Effector memory CD4-positive, alpha-beta T cell (primary cell): ENCODE measurements around the gene SPSB2.

ENCODE experiments used
- DNase-seq, 3 donors: peaks; one replicate each; pipeline ENCODE4 v3.0.0-alpha.2; 2020
- H3K27ac ChIP-seq: 2 replicates; pipeline ENCODE4 v1.7.0; 2013; ENCODE audit warnings: mild to moderate bottlenecking, low read length, moderate library complexity; ENCODE audit not compliant: insufficient read depth, poor library complexity, severe bottlenecking
- H3K27me3 ChIP-seq: replicated peaks from 2 replicates; pipeline ENCODE4 v1.7.0; 2013; ENCODE audit warnings: mild to moderate bottlenecking, low read length; ENCODE audit not compliant: insufficient read depth, control insufficient read depth, poor library complexity, severe bottlenecking
- H3K36me3 ChIP-seq: 2 replicates; pipeline ENCODE4 v1.7.0; 2013; ENCODE audit warnings: mild to moderate bottlenecking, low read length, moderate library complexity; ENCODE audit not compliant: control insufficient read depth, insufficient read depth
- H3K4me1 ChIP-seq: 2 replicates; pipeline ENCODE4 v1.7.0; 2013; ENCODE audit warnings: low read length, mild to moderate bottlenecking; ENCODE audit not compliant: control insufficient read depth, insufficient read depth, poor library complexity, severe bottlenecking
- H3K4me3 ChIP-seq: 2 replicates; pipeline ENCODE4 v1.7.0; 2013; ENCODE audit warnings: low read length, low read depth, mild to moderate bottlenecking; ENCODE audit not compliant: insufficient read depth, poor library complexity, severe bottlenecking
- H3K9me3 ChIP-seq: 2 replicates; pipeline ENCODE4 v1.7.0; 2013; ENCODE audit warnings: mild to moderate bottlenecking, low read length, moderate library complexity; ENCODE audit not compliant: control insufficient read depth

The SPSB2 gene

DNA sequence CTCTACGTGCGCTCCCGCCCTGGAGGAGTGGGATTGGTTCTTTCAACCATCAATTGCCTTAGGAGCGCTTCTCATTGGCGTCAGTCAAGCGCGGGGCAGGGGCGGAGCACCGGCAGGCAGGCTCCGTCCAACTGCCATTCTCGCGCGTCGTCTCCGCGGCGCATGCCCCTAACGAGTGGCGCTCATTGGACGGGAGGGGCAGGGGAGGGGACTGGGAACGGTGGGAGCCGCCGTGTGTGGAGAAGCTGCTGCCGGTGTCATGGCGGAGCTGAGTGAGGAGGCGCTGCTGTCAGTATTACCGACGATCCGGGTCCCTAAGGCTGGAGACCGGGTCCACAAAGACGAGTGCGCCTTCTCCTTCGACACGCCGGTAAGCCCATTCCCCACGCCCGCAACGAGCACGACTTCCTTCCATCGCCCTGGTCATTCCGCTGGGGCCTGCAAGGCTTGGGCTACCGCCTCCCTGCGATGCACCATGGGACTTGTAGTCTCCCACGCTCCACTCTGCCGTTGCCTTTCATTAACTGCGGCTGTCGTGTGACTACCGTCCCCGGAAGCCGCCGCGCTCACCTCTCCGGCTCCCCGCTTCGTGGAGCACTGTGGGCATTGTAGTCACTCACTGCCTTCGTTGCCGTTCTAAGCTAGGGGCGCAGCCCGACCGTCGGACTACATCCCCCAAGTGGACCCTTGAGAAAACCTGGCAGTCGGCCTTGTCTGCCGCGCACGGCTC lies 21.0 kb downstream of the SPSB2 start, which contains the start of gene USP5:
TSS of gene USP5 (plus strand) at position 230 of the 730 bp plus-strand sequence. CDS start at position 260, 30 bp downstream.
- Histone ChIP-seq H3K9me3 (no peaks in the 10 kb centered on the region), H3K27me3 (no peaks in the 10 kb centered on the region), H3K27ac (peak within 1 kb of the TSS; percentile 93), H3K4me3 (peak within 1 kb of the TSS; percentile 87), H3K36me3 (peaks cover 17% of the 10 kb centered on the region), H3K4me1 (peaks cover 23% of the 10 kb centered on the region)
- peak; percentile 93 to 98 (median 98) for DNase-seq

DNA sequence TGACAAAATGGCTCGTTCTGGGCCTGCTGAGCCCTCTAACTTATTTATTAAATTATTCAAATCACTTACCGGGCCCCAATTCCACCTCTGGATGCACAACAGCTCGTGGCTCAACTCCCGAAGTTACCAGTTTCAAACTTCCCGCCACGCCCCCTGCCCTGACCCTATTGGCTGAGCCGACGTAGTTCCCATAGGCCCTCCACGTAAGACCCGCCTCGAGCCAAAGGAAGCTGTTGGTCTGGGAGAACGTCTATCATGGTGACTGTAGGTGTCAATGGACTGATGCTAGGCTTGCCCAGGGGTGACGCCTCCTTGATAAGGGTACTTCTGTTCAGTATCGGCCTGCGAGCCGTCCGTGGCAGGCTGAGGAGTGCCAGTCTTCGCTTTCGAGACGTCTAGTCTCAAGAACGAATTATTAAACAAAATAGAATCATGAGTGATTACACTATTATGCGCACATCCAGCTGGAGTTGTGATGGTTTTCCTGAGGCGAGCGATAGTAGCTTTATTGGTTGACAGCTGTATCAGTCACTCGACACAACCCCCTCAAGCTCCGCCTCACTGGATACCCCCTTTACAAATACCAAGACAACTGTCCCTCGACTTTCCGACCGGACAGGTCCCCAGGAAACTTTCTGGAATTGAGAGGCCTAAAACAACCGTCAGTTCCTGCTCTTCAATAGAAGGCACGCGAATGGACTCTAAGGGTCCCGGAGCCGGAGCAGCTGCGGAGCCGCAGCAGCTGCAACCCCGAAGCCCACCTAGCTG lies 21.8 kb downstream of the SPSB2 start, which contains the start of gene CDCA3:
TSS of gene CDCA3 (minus strand) at position 134 of the 768 bp plus-strand sequence. CDS start 334 bp downstream, outside the sequence.
- Histone ChIP-seq H3K27me3 (no peaks in the 10 kb centered on the region), H3K4me1 (peaks cover 23% of the 10 kb centered on the region), H3K36me3 (peaks cover 10% of the 10 kb centered on the region), H3K27ac (peak within 1 kb of the TSS; percentile 93), H3K4me3 (peak within 1 kb of the TSS; percentile 87), H3K9me3 (no peaks in the 10 kb centered on the region)
- DNase-seq = peak; percentile 83 to 91 (median 86)

DNA sequence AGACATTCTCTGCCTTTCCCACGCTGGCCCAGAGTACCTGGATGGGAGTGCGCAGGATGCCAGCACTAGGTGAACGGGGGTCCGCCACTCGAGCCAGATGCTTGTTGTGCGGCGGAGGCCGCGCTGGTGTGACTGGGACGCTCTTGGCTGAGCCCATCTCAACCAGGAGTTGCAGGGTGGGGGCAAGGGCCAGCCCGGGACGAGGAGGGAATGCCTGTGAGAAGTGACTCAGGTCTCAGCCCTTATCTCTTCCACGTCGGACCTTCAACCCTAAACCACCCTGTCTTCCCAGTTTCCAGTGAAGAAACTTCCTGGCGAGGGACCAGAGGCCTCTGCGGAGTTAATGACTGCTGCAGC lies 22.3 kb downstream of the SPSB2 start:
- H3K4me3 ChIP-seq = peak overlapping the region; percentile 87
- H3K36me3 ChIP-seq = peaks cover 4% of the 10 kb centered on the region
- no peak overlapping the region for H3K27ac ChIP-seq
- H3K9me3 ChIP-seq = no peaks in the 10 kb centered on the region
- H3K4me1 ChIP-seq = peaks cover 23% of the 10 kb centered on the region
- no peak for DNase-seq
- H3K27me3 ChIP-seq = no peaks in the 10 kb centered on the region

DNA sequence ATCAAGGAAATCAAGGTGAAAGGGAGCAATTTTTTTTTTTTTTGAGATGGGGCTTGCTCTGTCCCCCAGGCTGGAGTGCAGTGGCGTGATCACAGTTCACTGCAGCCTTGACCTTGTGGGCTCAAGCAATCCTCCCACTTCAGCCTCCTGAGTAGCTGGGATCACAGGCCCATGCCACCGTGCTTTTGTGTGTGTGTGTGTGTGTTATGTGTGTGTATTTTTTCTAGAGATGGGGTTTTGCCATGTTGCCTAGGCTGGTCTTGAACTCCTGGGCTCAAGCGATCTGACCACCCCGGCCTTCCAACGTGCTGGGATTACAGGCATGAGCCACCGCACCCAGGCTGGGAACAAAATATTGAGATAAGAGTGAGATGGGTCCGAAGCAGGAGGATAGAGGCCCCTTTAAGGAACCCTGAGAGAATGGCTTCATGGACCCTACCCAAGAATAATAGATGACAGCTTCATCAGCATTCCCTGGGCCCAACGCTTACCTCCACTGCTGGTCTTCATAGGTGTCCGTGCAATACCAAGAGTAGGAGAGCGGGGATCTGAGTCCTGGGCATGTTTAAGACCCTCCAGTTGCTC lies 23.0 kb downstream of the SPSB2 start:
- Histone ChIP-seq H3K27me3 (no peaks in the 10 kb centered on the region), H3K27ac (no peak overlapping the region), H3K4me1 (peaks cover 23% of the 10 kb centered on the region), H3K4me3 (no peak overlapping the region), H3K36me3 (no peaks in the 10 kb centered on the region), H3K9me3 (no peaks in the 10 kb centered on the region)
- DNase-seq = no peak

DNA sequence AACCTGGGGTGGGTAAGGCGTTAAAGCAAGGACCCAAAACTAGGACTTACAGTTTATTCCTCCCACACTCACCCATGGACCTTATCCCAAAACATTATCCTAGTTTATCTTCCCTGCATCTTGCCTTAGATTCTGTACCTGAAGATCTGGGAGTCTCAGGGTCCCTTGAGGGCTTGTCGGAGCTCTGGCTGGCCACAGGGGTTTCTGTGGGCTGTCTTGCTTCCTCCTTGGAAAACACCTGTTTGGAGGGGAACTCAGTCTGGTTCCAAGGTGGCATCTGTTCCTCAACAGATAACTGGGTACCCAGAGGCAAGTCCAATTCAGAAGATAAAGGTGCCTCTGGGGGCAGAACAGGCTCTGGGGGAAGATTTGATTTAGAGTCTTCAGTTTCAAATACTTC lies 23.7 kb downstream of the SPSB2 start:
- peaks cover 23% of the 10 kb centered on the region for H3K4me1 ChIP-seq
- no peaks in the 10 kb centered on the region for H3K9me3 ChIP-seq
- H3K4me3 ChIP-seq = no peak overlapping the region
- no peaks in the 10 kb centered on the region for H3K27me3 ChIP-seq
- DNase-seq = no peak
- H3K36me3 ChIP-seq = no peaks in the 10 kb centered on the region
- H3K27ac ChIP-seq = no peak overlapping the region

DNA sequence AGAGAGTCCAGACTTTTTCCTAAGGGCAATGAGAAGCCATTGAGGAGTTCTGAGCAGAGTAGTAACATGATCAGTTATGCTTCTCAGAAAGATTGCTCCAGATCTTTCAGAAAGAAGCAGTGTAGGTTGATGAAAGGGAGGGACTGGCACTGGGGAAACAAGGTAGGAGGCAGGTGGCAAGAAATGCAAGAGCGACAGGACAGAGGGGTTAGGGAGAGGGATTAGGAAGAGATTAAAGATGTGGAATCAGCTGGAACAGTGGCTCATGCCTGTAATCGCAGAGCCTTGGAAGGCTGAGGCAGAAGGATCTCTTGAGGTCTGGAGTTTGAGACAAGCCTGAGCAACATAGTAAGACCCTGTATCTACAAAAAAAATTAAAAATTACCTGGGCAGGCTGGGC lies 25.4 kb downstream of the SPSB2 start:
- Histone ChIP-seq H3K36me3 (no peaks in the 10 kb centered on the region), H3K9me3 (no peaks in the 10 kb centered on the region), H3K4me3 (no peak overlapping the region), H3K27me3 (no peaks in the 10 kb centered on the region), H3K27ac (no peak overlapping the region), H3K4me1 (peaks cover 6% of the 10 kb centered on the region)
- no peak for DNase-seq

DNA sequence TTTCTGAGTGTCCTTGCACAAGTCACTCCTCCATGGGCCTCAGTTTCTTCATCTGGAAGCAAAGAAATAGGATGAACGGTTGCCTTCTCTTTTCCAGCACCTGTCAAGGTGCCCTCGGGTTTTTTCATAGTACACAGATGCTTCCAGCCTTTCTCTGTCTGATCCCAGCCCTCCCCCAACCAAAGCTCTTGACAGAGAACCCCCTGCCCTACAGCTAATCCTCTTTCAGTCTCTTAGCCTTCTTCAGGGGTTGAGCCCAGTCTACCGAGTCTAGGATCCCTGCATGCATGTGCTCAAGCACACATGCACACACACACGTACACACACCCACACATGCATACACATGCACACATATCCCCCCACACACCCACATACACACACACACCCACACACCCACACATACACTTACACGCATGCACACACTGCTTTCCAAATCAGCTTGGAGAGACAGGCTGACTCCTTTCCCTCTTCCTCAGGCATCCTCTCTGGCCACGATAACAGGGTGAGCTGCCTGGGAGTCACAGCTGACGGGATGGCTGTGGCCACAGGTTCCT lies 26.7 kb downstream of the SPSB2 start:
- no peak overlapping the region for H3K27ac ChIP-seq
- DNase-seq = no peak
- no peaks in the 10 kb centered on the region for H3K27me3 ChIP-seq
- peaks cover 4% of the 10 kb centered on the region for H3K4me1 ChIP-seq
- no peak overlapping the region for H3K4me3 ChIP-seq
- no peaks in the 10 kb centered on the region for H3K36me3 ChIP-seq
- H3K9me3 ChIP-seq = no peaks in the 10 kb centered on the region

DNA sequence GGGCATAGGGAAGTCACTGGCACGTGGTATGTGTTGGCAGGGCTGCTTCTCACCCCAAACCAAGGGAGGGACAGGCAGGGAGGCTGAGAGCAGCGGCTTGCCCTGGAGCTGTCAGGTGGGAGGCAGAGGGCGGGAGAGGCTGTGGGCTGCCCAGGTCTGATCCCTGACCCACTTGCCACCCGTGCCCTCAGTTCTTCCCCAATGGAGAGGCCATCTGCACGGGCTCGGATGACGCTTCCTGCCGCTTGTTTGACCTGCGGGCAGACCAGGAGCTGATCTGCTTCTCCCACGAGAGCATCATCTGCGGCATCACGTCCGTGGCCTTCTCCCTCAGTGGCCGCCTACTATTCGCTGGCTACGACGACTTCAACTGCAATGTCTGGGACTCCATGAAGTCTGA lies 27.7 kb downstream of the SPSB2 start:
- Histone ChIP-seq H3K27ac (no peak overlapping the region), H3K36me3 (no peaks in the 10 kb centered on the region), H3K4me1 (no peaks in the 10 kb centered on the region), H3K9me3 (no peaks in the 10 kb centered on the region), H3K4me3 (no peak overlapping the region), H3K27me3 (no peaks in the 10 kb centered on the region)
- no peak for DNase-seq

DNA sequence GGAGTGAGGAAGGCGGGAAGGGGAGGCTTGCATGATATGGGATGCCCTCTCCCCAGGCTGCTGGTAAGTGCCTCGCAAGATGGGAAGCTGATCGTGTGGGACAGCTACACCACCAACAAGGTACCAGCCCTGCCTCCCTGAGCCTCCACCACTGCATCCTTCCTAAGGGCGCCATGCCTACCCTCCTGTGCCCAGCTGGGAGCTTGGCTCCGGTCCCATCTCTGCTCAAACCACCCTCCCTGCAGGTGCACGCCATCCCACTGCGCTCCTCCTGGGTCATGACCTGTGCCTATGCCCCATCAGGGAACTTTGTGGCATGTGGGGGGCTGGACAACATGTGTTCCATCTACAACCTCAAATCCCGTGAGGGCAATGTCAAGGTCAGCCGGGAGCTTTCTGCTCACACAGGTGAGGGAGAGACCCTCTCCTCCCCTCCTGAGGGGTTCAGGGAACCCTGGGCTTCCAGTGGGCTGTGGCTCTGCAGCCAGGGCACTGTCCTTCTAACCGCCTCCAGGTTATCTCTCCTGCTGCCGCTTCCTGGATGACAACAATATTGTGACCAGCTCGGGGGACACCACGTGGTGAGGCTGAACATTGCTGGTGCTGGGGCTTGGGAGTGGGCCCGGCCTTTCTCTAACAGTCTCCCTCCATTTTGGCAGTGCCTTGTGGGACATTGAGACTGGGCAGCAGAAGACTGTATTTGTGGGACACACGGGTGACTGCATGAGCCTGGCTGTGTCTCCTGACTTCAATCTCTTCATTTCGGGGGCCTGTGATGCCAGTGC lies 29.8 kb downstream of the SPSB2 start:
- Histone ChIP-seq H3K27me3 (no peaks in the 10 kb centered on the region), H3K27ac (no peak overlapping the region), H3K4me1 (no peaks in the 10 kb centered on the region), H3K9me3 (no peaks in the 10 kb centered on the region), H3K4me3 (no peak overlapping the region), H3K36me3 (no peaks in the 10 kb centered on the region)
- no peak for DNase-seq
